Stimulated activated CD4-positive, alpha-beta T cell treated with anti-CD3 and anti-CD28 coated beads, Interleukin-2, amount 100 ng/mL, for 24 hours (primary cell): ENCODE data around the gene PRSS38.
"Not testable (repeated sequence)": the region's sequence is repeated elsewhere in the genome, so short reads cannot be mapped to it uniquely, and the experiment has no call there.

ENCODE experiments used
- DNase-seq, 2 donors: peaks; one replicate each; pipeline ENCODE4 v3.0.0-alpha.2; 2020

Gene PRSS38

DNA sequence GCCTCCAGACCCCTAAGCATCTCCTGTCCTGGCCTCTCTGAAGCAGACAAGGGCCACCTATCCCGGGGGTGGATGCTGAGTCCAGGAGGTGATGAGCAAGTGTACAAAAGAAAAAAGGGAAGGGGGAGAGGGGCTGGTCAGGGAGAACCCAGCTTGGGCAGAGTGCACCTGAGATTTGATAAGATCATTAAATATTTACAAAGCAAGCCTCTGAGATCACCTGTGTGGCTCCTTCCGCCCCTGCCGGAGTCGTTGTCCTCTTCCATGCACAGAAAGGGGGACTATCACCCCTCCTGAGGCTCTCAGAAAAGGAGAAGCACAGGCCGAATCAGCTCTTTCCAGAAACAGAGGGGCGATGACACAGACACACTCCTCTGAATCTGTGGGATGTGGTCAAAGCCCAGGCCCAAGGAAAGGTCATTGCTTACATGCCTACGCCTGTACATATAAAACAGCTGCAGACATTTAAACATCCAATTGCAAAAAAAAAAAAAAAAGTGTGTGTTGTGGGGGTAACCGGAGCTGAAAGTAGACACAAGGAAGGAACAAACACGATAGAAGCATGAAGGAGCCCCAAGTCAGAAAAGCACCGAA lies 30.9 kb downstream of the PRSS38 start:
- DNase-seq, result no peak

DNA sequence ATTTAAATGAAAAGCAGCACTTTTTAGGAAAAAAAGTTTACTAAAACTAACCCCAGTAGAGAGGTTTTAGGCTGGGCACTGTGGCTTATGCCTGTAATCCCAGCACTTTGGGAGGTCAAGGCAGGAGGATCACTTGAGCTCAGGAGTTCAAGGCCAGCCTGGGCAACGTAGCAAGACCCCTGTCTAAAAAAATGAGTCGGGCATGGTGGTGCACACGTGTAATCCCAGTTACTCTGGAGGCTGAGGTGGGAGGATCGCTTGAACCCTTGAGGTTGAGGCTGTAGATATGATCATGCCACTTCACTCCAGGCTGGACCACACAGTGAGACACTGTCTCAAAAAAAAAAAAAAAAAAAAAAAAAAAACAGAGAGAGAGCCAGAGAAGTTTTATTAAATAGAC lies 31.6 kb downstream of the PRSS38 start:
- DNase-seq, result not testable (repeated sequence)

DNA sequence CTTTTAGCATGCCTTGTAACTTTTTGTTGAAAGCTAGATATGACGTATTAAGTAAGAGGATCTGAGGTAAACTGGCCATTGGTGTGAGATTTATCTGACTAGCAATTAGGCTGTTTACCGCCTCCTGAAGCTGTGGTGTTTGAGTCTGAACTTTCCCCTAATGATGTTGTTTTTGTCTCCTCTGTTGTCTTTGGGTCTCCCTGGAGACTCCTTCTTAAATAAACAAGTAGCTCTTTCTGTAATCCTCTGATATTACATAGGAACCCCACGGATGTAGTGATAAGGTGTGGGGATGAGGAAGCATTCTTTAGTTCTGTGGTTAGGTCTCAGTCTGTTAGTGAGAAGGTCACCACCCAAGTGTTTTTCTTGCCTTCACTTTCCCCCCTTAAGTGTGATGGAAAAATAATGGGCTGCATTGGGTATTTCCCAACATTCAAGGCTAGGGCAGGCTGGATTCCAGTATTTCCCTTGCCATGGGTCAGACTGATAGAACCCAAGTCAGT lies 33.0 kb downstream of the PRSS38 start:
- no peak for DNase-seq

DNA sequence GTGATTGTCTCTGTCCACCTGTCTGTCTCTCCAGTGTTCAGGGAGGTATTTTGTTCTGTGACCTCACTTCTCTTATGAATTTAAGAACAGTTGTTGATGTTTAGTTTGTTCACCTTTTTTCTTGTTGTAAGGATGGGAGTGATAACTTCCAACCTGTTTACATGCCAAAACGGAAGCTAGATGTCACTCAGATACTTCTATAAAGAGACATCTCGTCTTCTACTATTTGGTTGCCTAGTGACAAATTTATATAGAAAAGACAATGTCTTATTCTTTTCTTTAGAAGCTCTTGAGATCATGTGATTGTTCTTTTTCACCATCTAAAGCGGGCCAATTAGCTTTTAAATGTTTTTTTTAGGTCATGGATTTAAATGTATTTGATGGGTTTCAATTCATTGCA lies 33.8 kb downstream of the PRSS38 start:
- no peak for DNase-seq

DNA sequence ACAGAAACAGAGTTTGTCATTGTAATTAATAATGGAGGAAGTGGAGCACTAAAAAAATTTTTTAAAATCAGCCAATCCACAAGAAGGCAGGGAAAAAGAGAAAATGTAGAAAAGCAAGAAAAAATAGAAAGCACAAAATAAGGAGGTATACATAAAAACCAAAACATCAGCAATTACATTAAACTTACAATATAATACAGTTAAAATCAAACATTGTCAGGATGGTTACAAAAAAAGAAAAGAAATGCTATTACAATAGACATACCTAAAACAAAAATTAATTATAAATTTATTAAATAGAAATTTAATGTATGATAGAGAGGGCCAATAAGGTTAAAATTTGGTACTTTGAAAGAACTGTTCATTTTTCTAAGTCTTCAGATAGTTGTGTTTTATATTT lies 38.7 kb downstream of the PRSS38 start:
- no peak for DNase-seq

DNA sequence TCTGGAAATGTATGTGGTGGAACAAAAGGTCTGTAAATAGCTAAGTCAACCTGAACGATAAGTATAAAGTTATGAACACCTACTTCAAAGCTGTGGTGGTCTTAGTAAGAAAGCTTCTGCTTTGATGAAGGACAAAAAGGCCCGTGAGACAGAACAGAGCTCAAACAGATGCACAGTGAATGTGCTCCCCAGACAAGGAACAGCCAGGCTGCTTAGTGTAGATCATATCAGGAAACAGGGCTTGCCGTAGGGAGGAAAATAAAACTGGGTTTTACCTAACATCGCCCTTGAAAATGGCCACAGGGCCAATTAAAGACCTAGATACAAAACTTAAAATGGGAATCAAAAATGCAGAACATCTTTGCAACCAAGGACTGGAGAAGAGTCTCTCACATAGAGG lies 40.2 kb downstream of the PRSS38 start:
- no peak for DNase-seq

DNA sequence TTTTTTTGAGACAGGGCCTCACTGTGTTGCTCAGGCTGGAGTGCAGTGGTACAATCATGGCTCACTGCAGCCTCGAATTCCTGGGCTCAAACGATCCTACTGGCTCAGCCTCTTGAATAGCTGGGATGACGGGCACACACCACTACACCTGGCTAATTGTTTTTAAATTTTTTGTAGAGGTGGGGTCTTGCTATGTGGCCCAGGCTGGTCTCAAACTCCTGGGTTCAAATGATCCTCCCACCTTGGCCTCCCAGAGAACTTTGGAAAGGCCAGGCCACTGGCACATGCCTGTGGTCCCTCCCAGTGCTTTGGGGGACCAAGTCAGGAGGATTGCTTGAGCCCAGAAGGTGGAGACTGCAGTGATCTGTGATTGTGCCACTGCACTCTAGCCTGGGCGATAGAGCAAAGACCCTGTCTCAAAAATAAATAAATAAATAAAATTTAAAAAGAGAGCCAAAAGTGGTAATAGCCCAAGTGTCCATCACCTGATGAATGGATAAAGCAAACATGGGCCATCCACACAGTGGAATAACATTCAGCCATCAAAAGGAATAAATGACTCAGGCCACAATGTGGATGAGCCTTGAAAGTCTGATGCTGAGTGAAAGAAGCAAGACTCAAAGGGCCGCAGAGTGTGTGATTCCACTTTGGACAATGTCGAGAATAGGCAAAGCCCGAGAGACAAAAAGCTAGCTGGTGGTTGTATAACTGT lies 40.8 kb downstream of the PRSS38 start:
- DNase-seq, result no peak

DNA sequence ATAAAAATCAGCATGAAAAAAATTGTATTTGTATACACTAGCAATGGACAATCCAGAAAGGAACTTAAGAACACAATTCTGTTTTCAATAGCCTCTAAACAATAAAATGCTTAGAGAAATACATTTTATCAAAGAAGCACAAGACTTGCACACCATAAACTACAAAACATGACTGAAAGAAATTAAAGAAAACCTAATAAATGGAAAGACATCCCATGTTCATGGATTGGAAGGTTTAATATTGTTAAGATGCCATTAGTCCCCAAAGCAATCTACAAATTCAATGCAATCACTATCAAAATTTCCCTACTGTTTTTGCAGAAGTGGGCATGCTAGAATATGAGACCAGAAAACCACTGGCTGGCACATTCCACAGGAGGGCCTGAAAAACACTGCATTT lies 49.4 kb downstream of the PRSS38 start:
- no peak for DNase-seq

DNA sequence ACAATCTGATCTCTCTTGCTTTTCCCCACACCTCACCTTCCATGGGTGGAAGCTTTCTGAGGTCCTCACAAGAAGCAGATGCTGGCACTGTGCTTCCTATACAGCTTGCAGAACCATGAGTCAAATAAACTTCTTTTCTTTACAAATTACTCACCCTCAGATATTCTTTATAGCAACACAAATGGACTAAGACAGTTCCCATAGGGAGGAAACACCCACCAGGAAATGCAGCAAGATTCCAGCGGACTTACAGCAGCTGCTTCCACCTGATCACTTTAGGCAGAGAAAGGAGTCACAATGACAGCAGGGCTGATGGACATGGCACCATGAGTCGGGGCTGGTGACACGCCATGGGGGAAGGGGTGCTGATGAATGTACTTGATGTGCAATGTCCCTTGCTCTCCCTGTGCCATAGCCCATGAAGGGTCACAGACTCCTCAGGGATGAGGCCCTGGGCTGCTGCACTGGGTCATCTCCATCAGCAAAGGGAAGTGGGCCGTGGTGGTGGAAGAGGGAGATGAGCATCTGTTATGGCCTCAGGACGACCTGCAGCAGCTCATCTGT lies 53.9 kb downstream of the PRSS38 start:
- DNase-seq, result no peak

DNA sequence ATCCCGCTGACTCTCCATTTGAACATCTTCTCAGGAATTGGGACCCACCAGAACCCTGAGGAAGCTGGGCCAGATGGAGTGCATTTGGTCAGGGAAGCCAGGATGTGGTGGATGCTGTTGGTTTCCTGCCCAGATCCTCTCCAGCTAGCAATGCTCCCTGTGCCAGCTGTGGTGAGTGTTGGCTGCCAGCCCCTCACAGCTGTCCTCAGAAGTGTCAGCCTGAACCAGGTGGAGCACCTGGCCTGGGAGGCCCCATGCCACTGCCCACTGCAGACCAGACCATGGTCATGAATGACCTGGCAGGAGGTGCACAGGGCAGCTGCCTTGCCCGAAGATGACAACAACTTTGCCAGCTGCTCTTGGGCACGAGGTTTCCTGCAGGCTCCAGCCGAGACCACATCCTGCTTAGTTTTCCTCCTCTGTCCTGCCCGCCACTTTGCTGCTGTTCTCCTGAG lies 54.4 kb downstream of the PRSS38 start:
- no peak for DNase-seq

DNA sequence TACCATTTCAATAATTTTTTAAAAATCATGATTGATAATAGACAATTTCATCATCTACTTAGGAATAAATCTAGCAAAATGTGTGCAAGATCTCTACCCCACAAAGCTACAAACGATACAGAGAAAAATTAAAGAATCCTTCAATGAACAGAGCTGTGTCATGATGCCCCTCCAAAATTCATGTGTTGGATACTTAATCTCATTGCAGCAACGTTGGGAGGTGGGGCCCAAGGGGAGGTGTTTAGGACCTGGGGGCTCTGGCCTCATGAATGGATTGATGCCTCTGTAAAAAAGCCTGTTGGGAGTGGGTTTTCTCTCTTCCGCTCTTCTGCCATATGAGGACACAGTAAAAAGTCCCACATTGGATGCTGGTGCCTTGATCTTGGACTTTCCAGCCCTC lies 54.9 kb downstream of the PRSS38 start:
- no peak for DNase-seq

DNA sequence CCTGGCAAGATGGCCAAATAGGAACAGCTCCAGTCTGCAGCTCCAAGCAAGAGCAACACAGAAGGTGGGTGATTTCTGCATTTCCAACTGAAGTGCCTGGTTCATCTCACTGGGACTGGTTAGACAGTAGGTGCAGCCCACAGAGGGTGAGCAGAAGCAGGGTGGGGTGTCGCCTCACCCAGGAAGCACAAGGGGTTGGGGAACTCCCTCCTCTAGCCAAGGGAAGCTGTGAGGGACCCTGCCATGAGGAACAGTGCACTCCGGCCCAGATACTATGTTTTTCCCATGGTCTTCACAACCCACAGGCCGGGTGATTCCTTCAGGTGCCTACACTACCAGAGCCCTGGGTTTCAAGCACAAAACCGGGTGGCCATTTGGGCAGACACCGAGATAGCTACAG lies 56.4 kb downstream of the PRSS38 start:
- not testable (repeated sequence) for DNase-seq

DNA sequence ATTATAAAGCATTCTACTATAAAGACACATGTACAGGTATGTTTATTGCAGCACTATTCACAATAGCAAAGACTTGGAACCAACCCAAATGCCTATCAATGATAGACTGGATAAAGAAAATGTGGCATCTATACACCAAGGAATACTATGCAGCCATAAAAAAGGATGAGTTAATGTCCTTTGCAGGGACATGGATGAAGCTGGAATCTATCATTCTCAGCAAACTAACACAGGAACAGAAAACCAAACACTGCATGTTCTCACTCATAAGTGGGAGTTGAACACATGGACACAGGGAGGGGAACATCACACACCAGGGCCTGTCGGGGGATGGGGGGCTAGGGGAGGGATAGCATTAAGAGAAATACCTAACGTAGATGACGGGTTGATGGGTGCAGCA lies 62.3 kb downstream of the PRSS38 start:
- not testable (repeated sequence) for DNase-seq

DNA sequence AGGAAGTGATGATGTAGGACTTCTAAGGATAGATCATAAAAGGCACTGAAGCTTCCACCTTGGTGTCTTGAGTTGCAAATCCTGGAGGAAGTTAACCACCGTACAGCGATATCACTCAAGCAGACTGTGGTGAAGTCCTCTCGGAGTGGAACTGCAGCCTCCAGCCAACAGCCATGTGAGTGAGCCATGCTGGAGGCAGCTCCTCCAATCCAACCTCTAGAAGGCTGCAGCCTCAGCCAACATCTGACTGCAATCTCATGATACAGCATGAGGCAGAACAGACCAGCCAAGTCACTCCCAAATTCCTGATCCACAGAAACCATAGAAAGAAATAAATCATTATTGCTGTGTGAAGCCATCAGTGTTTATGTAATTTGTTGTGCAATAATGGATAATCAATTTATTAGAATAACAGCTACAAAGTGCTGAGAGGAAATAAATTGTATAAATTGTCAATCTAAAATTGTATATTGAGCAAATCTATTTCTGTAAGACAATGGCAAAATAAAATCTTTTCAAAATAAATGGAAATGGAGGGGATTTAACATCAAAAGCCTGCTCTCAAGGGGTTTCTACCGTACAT lies 65.0 kb downstream of the PRSS38 start:
- DNase-seq, result no peak

DNA sequence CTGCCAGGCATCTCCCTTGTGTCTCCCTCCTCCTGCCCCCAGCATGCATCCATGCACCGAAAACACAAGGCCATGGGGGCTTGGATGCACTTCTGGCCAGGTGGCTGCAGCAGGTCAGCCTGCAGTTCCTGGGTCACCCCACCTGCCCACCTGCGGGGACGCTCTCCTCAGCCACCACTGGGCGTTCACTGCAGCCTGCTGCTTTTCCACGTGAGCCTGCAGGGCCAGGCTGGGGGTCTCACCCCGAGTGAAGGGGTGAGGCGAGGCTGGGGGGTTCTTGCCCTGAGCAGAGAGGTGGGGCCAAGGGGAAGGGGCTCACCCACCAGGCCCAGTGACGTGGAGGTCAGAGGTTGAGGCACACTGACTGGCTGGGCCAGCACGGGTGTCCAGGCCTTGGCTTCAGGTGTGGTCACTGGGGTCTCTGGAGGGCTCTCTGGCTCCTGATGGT lies 67.6 kb downstream of the PRSS38 start:
- DNase-seq, result peak in 1 of 2 donors; percentile 15

DNA sequence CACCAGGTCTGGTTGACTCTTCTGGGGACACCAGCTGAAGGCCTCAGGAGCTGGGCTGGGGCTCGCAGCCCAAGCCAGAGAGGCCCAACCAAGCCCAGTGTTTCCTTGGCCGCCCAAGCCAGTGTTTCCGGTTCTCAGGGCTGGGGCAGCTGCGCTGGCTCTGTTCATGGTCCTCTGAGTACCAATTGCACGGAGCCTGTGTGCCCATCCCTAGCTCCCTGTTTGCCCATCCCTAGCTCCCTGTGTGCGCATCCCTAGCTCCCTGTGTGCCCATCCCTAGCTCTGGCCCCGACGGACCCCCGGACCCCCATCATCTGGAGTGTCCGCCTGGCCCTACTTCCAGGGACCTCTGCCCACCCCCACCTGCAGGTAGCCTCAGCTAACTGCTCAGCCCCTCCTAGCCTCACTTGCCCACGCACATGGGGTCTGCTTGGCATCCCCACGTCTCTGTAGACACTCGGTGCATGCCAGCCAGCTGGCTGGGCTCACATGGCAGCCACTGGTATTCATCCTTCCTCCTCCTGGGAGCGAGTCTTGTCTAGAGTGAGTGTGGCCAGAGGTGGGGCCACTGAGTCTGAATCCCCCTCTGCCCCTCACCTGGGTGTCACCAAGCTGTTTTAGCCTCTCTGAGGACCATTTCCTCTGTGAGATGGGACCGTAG lies 68.3 kb downstream of the PRSS38 start:
- peak in 1 of 2 donors; percentile 13 for DNase-seq

DNA sequence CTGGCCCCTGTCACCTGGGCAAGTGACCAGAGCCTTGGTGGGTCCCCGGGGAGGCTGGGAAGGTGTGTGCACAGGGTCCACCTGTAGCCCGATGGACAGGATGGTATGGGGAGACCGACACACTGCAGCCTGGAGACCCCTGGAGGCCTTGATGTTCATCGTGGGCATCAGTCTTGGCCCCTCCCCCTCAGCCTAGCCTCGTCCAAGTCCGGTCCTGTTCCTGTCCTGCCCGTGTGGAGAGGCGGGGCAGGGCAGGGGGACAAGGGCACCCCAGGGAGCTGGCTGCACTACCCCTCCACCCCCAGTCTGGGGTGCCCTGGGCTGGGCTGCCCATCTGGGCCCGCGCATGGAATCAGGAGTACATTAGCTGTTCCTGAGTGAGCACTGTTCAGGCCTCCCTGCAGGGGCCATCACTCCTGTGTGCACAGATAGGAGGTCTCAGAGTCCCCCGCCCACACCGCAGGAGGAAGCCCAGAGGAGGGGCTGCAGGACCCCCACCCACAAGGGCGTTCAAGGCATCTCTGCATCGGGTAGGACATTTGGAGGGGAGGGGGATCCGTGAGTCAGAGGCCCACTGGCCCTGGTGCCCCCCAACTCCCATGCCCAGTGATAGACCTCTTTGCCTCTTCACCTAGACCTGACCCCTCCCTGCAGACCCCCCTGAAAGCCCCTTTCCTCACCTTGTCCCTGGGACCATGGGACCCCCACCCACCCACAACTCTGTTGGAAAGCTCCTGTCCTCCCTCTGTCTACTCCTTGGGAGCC lies 69.1 kb downstream of the PRSS38 start:
- DNase-seq, result peak in 1 of 2 donors; percentile 15

DNA sequence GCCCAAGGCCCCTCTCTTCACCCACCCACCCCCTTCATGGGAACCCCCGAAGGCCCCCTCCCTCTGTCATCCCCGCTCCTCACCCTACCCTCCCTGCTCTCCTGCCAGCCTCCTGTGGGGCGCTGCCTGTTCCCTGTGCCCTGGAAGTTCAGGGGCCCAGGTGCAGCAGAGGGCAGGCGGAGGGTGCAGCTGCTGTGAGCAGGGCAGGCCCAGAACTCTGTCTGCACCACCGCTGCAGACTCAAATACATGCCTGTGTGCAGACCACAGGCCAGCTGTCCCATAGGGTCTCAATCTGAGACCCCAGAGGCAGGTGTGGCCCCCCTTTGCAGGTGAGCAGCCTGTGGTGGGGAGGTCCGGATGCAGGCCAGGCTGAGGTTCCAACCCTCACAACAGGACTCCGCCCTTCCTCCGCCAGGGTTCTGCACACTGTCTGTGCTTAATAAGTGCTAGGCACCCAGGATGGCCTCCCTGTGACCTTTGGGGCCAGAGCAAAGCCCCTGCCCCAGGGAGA lies 69.7 kb downstream of the PRSS38 start:
- peak in 1 of 2 donors; percentile 23 for DNase-seq

DNA sequence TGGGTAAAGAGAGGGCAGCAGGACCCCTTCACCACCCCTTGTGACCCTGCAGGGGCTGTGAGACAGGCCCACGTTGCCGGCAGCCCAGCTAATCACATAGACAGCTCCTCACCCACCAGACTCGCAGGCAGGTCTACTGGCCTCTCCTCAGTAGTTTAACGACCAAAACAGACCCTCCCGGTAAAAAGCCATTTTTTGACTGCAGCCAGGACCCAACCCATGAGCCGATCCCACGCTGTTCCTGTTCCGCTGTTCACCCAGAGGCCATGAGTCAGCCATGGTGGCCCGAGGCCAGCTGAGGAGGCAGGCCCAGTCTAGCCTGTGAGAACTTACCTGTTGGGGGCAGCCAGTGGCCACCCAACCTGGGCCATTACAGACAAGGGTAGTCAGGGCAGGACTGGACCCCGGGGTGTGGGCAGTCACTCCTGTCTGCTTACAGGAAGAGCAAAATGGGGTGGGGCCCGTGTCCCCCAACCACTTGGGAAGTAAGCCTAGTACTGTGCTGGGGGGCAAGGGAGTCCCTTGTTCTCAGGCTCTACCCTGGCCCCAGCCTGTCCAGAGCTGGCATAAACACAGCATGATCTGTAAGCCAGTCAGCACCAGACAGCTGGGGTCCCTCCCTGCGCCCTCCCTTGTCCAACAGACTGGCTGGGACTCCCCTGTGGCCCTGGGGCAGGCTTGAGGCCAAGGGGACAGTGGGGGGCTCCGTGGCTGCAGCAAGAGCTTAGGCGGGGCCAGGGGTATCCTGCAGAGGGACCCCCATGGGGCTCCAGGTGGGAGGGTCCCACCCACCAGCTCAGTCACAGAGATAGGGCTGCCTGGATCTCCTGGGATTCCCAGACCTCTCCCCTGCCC lies 70.4 kb downstream of the PRSS38 start:
- DNase-seq, result peak in 1 of 2 donors; percentile 28

DNA sequence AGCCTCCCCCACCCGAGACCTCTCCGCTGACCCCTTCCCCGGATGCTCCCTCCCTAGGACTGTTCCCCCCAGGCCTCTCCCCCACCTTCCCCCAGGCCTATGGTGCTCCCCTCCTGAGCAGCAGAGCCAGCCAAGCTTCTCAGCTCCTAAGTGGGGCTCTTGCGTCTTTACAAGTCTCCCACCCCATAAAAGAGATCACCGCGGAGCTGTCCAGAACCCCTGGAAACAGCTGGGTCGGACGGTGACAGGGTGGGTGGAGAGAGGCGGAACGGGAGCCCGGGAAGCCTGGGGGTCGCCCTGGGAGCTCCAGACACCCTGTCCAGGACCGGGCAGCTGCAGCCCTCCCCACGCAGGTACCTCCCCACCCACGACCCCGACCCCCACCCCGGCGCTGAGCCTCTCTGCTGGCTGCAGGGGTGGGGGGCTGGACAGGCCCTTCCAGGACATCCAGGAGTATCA lies 71.1 kb downstream of the PRSS38 start:
- DNase-seq, result peak in 1 of 2 donors; percentile 14
